GM12874 (cell line): ENCODE data around the gene DTX1.

Experiments used
- TF ChIP-seq, protein P1 (sequence below): IDR thresholded peaks from 2 replicates; pipeline ENCODE4 v1.5.1; 2011; ENCODE audit warnings: low read depth, mild to moderate bottlenecking, control low read depth, low read length, moderate library complexity; ENCODE audit not compliant: insufficient read depth

The DTX1 gene

GRCh38 chr12:113134071-113134470 is 77.5 kb downstream of the DTX1 start:
- TF ChIP-seq, protein P1, sequence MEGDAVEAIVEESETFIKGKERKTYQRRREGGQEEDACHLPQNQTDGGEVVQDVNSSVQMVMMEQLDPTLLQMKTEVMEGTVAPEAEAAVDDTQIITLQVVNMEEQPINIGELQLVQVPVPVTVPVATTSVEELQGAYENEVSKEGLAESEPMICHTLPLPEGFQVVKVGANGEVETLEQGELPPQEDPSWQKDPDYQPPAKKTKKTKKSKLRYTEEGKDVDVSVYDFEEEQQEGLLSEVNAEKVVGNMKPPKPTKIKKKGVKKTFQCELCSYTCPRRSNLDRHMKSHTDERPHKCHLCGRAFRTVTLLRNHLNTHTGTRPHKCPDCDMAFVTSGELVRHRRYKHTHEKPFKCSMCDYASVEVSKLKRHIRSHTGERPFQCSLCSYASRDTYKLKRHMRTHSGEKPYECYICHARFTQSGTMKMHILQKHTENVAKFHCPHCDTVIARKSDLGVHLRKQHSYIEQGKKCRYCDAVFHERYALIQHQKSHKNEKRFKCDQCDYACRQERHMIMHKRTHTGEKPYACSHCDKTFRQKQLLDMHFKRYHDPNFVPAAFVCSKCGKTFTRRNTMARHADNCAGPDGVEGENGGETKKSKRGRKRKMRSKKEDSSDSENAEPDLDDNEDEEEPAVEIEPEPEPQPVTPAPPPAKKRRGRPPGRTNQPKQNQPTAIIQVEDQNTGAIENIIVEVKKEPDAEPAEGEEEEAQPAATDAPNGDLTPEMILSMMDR = no peak

- TF ChIP-seq, protein P1 = no peak
Measured at GRCh38 chr12:113134521-113134951, 78.0 kb downstream of the DTX1 start.

GRCh38 chr12:113135178-113136127 is 78.9 kb downstream of the DTX1 start, which contains the start of gene RASAL1:
TSS of gene RASAL1 (minus strand) at chr12:113135761. CDS start at chr12:113135462, 299 bp downstream.
- TF ChIP-seq, protein P1 = peak; percentile 70

- TF ChIP-seq, protein P1 = no peak
Measured at GRCh38 chr12:113136128-113136989, 79.8 kb downstream of the DTX1 start.

DNA sequence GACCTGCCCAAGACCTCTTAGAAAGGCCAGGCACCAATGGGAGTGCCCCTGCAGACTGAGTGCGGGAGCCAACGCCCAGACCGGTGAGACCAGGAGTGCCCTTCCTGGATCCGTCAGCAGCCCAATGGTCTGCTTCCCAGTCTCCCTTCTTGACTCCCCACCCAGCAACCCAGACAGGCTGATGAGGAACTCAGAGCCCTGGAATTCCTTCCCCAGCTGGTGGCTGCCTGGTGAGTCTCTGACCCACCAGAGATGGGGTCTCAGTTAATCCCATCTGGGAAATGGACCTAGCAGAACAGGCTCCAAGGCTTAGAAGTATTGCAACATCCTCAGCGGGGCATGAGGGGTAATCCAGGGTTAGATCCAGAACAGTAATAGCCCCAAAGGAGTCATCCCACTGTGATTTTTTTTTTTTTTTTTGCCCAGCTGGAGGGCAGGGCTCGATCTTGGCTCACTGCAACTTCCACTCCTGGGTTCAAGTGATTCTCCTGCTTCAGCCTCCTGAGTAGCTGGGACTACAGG is 80.5 kb downstream of the DTX1 start:
- TF ChIP-seq, protein P1 = no peak

GRCh38 chr12:113137861-113138783 is 81.6 kb downstream of the DTX1 start:
- TF ChIP-seq, protein P1 = no peak
